Right atrium auricular region (tissue), 2 donors: ENCODE measurements around the gene CDC42BPG. TPM values are rescaled to one million over a fixed set of nuclear protein-coding genes. Genes with fewer than 3 reads are reported as not detected.

Source experiments
- DNase-seq: peaks from one replicate; pipeline ENCODE4 v3.0.0-alpha.2; 2019; ENCODE audit warnings: low spot score
- H3K27ac ChIP-seq, 2 donors: fragments of 200-600 bp; sonication (generic); 1 replicate in 1 of 2; 2 replicates in 1 of 2; pipeline ENCODE4 v1.5.1; 2016 to 2019
- H3K27me3 ChIP-seq, 2 donors: fragments of 200-600 bp; sonication (generic); one replicate each; pipeline versions ENCODE4 v1.5.1 to v1.6.0; 2017 to 2019
- H3K36me3 ChIP-seq: fragments of 200-600 bp; sonication (generic); one replicate; pipeline ENCODE4 v1.5.1; 2016
- H3K4me1 ChIP-seq, 2 donors: fragments of 200-600 bp; sonication (generic); one replicate each; pipeline versions ENCODE4 v1.5.1 to v1.6.0; 2017 to 2019
- H3K4me3 ChIP-seq, 2 donors: fragments of 200-600 bp; sonication (generic); 1 replicate in 1 of 2; 2 replicates in 1 of 2; pipeline ENCODE4 v1.5.1; 2017 to 2019; ENCODE audit warnings: mild to moderate bottlenecking in 1 of 2, moderate library complexity in 1 of 2
- H3K9me3 ChIP-seq, 2 donors: fragments of 200-600 bp; sonication (generic); one replicate each; pipeline ENCODE4 v1.5.1; 2019
- total RNA-seq, 2 donors: library from RNA; depleted of rRNA; stranded (reverse); fragments of >200 nt; gene quantifications; one replicate each; pipeline ENCODE4 v1.1.0, GENCODE V29; 2016
- TF ChIP-seq, protein P1 (sequence below), 2 donors: fragments of 200-600 bp; sonication (generic); IDR thresholded peaks; one replicate each; pipeline ENCODE4 v1.5.1; 2019; ENCODE audit warnings: antibody characterized with exemption in 2 of 2

Gene CDC42BPG
- total RNA-seq, 2 donors from 2014 or later = 0.33 to 1.0 TPM

DNA sequence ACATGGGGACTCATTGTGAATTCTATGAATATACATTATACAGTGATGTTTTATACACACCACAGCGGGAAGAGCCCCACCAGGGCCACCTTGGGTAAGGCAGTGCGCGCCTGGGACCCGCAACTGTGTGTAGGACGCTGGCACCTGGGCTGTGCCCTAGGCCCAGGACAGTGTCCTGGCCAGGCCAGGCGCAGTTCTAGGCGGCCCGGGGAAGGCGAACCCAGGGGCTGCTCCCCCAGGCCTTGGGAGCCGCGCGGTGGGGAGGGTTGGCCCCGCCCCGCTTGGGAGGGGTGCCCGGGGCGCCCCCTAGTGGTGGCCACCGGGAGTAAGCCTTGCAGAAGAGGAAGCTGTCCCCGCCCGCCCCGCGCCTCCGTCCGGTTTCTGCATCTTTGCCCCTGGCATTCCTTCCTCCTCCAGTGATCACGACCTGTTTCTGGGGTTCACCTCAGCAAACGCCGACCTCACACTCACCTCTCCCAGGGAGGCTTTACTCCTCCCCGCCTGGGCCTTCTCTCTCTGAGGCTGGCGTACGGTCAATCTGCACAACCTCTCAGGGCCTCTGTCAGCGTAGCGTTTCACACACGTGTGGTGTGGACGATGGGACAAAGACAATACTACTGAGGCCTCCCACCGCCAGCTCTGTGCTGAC is 43.4 kb upstream of the CDC42BPG start:
- Histone ChIP-seq H3K27ac (peak overlapping the region; percentile 13 to 55), H3K27me3 (no peaks in the 10 kb centered on the region), H3K4me1 (peaks cover 0 to 27% of the 10 kb centered on the region in 2 donors), H3K4me3 (peak overlapping the region; percentile 3 to 35), H3K36me3 (no peaks in the 10 kb centered on the region), H3K9me3 (no peaks in the 10 kb centered on the region)
- DNase-seq = peak; percentile 78
- TF ChIP-seq, protein P1, sequence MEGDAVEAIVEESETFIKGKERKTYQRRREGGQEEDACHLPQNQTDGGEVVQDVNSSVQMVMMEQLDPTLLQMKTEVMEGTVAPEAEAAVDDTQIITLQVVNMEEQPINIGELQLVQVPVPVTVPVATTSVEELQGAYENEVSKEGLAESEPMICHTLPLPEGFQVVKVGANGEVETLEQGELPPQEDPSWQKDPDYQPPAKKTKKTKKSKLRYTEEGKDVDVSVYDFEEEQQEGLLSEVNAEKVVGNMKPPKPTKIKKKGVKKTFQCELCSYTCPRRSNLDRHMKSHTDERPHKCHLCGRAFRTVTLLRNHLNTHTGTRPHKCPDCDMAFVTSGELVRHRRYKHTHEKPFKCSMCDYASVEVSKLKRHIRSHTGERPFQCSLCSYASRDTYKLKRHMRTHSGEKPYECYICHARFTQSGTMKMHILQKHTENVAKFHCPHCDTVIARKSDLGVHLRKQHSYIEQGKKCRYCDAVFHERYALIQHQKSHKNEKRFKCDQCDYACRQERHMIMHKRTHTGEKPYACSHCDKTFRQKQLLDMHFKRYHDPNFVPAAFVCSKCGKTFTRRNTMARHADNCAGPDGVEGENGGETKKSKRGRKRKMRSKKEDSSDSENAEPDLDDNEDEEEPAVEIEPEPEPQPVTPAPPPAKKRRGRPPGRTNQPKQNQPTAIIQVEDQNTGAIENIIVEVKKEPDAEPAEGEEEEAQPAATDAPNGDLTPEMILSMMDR (IDR thresholded peaks at IDR 0.05) = peak; percentile 92 to 98

- TF ChIP-seq, protein P1 (IDR thresholded peaks at IDR 0.05) = no peak
- Histone ChIP-seq H3K9me3 (no peaks in the 10 kb centered on the region), H3K4me3 (no peak overlapping the region), H3K4me1 (peaks cover 0 to 21% of the 10 kb centered on the region in 2 donors), H3K36me3 (no peaks in the 10 kb centered on the region), H3K27ac (peak overlapping the region; percentile 13 to 55), H3K27me3 (no peaks in the 10 kb centered on the region)
- DNase-seq = no peak
Measured at GRCh38 chr11:64887234-64887756, 42.8 kb upstream of the CDC42BPG start.

- no peak for DNase-seq
- Histone ChIP-seq H3K27ac (no peak overlapping the region), H3K36me3 (no peaks in the 10 kb centered on the region), H3K4me1 (peaks cover 0 to 26% of the 10 kb centered on the region in 2 donors), H3K9me3 (no peaks in the 10 kb centered on the region), H3K27me3 (no peaks in the 10 kb centered on the region), H3K4me3 (no peak overlapping the region)
- TF ChIP-seq, protein P1 (IDR thresholded peaks at IDR 0.05) = no peak
Measured at GRCh38 chr11:64885367-64886286, 41.2 kb upstream of the CDC42BPG start.

DNA sequence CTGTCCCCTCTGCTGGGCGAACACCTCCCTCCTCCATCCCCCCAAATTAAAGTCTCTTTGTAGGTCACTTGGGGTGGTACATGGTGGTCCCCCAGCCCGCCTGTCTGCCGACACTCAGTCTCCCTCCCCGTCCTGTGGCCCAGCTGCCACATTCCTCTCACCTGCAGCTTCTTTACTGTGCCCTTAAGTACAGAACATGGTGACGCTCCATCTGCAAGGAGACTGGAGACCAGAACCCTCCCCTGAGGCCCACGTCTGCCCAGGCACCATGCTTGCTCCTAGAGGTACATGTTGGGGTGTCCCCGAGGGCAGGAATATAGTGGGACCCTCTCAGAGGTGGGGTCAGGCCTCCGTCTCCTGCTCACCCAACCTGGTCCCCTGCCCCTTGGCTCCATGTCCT is 39.6 kb upstream of the CDC42BPG start:
- H3K4me1 ChIP-seq = peaks cover 0 to 39% of the 10 kb centered on the region in 2 donors
- TF ChIP-seq, protein P1 (IDR thresholded peaks at IDR 0.05) = no peak

DNA sequence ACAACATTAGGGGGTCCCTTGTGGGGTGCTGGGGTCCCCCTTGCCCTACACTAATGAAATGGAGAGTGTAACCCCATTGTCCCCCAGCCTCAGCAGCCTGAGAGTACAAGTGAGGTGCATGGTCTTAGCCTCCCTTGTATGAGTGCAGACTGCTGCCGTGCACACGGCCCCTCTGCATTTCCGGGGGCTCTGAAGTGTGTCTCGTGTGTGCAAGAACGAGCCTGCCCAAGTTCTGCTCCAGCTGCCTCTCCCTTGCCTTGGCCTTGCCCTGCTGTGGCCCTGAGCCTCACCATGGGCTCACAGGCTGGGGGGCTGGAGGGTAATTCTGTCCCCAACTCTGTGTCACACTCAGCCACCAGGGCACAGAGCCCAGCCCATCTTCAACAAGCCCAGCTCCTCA is 39.1 kb upstream of the CDC42BPG start:
- Histone ChIP-seq H3K27ac (no peak overlapping the region), H3K4me1 (peaks cover 0 to 36% of the 10 kb centered on the region in 2 donors)

More for the DNA sequence above, 39.6 kb upstream of the CDC42BPG start:
- Histone ChIP-seq H3K36me3 (no peaks in the 10 kb centered on the region), H3K9me3 (no peaks in the 10 kb centered on the region), H3K27me3 (no peaks in the 10 kb centered on the region), H3K4me3 (no peak overlapping the region), H3K27ac (no peak overlapping the region)
- no peak for DNase-seq

More for the DNA sequence above, 39.1 kb upstream of the CDC42BPG start:
- Histone ChIP-seq H3K4me3 (no peak overlapping the region), H3K27me3 (no peaks in the 10 kb centered on the region), H3K9me3 (no peaks in the 10 kb centered on the region), H3K36me3 (no peaks in the 10 kb centered on the region)
- DNase-seq = no peak
- TF ChIP-seq, protein P1 (IDR thresholded peaks at IDR 0.05) = no peak
